IMR-90 (cell line): ENCODE data around the gene CNPY4. TPM values are rescaled to one million over a fixed set of nuclear protein-coding genes. Genes with fewer than 3 reads are reported as not detected.

Experiments used
- ATAC-seq: fragments of 200-7000 bp; cut with Tn5 transposase; 2 replicates; pipeline ENCODE4 v1.9.1; 2020; ENCODE audit warnings: low read depth, mild to moderate bottlenecking, moderate library complexity
- BruUV-seq: library from RNA; stranded (reverse); fragments of 400-500 nt; replicated peaks from 2 replicates; lab custom pipeline; 2021; lab: Mats Ljungman, UMichigan
- CTCF ChIA-PET: fragments of 300-600 bp; formaldehyde crosslinking; extraction: SDS; loops from one replicate; lab custom pipeline; 2021; ENCODE audit warnings: antibody characterized with exemption; lab: Yijun Ruan, JAX
- POLR2A ChIA-PET: fragments of 300-600 bp; sonication (Branson Sonifier 250); formaldehyde crosslinking; loops from one replicate; lab custom pipeline; 2022; ENCODE audit warnings: antibody characterized with exemption; ENCODE audit not compliant: unreplicated experiment; lab: Charles Lee
- DNase-seq: peaks from one replicate; pipeline ENCODE4 v3.0.0; 2013
- H2AFZ ChIP-seq: replicated peaks from 2 replicates; pipeline ENCODE3; 2013; ENCODE audit warnings: low read length, mild to moderate bottlenecking; ENCODE audit not compliant: poor library complexity
- H2AK5ac ChIP-seq: 2 replicates; pipeline ENCODE4 v1.6.1; 2013; ENCODE audit warnings: low read depth, low read length, inconsistent platforms
- H2AK9ac ChIP-seq: replicated peaks from 2 replicates; pipeline ENCODE3; 2013; ENCODE audit warnings: mild to moderate bottlenecking, low read depth, low read length, moderate library complexity; ENCODE audit not compliant: poor library complexity
- H2BK120ac ChIP-seq: 2 replicates; pipeline ENCODE4 v1.6.1; 2013; ENCODE audit warnings: low read depth, low read length, inconsistent platforms
- H2BK15ac ChIP-seq: 3 replicates; pipeline ENCODE4 v1.6.1; 2013; ENCODE audit warnings: low read depth, low read length, inconsistent platforms
- H2BK20ac ChIP-seq: 2 replicates; pipeline ENCODE4 v1.6.1; 2013; ENCODE audit warnings: low read depth, mild to moderate bottlenecking, inconsistent platforms, low read length, moderate library complexity
- H2BK5ac ChIP-seq: 2 replicates; pipeline ENCODE4 v1.6.1; 2013; ENCODE audit warnings: mild to moderate bottlenecking, low read depth, low read length, inconsistent platforms; ENCODE audit not compliant: poor library complexity, severe bottlenecking
- H3K14ac ChIP-seq: replicated peaks from 2 replicates; pipeline ENCODE4 v1.6.1; 2013; ENCODE audit warnings: low read depth, low read length, inconsistent platforms
- H3K18ac ChIP-seq: 2 replicates; pipeline ENCODE4 v1.6.1; 2013; ENCODE audit warnings: low read depth, low read length, control low read depth
- H3K23ac ChIP-seq: 2 replicates; pipeline ENCODE4 v1.6.1; 2013; ENCODE audit warnings: low read depth, low read length, inconsistent platforms
- H3K27ac ChIP-seq: 2 replicates; pipeline ENCODE4 v1.5.1; 2013; ENCODE audit warnings: mild to moderate bottlenecking, control low read depth, low read length; ENCODE audit not compliant: insufficient read depth
- H3K27me3 ChIP-seq: 2 replicates; pipeline ENCODE4 v1.6.1; 2013; ENCODE audit warnings: low read length; ENCODE audit not compliant: control insufficient read depth, insufficient read depth
- H3K36me3 ChIP-seq: 2 replicates; pipeline ENCODE4 v1.6.1; 2013; ENCODE audit warnings: low read length, mixed read lengths; ENCODE audit not compliant: control insufficient read depth, insufficient read depth
- H3K4ac ChIP-seq: 2 replicates; pipeline ENCODE4 v1.6.1; 2013; ENCODE audit warnings: low read depth, low read length, inconsistent platforms
- H3K4me1 ChIP-seq: 2 replicates; pipeline ENCODE4 v1.6.1; 2013; ENCODE audit warnings: low read length, mixed read lengths; ENCODE audit not compliant: control insufficient read depth, insufficient read depth
- H3K4me2 ChIP-seq: 2 replicates; pipeline ENCODE4 v1.6.1; 2013; ENCODE audit warnings: low read depth, mild to moderate bottlenecking, control low read depth, low read length, moderate library complexity
- H3K4me3 ChIP-seq: 2 replicates; pipeline ENCODE4 v1.5.1; 2013; ENCODE audit warnings: low read depth, mild to moderate bottlenecking, control low read depth, low read length, moderate library complexity; ENCODE audit not compliant: insufficient read depth
- H3K56ac ChIP-seq: 2 replicates; pipeline ENCODE4 v1.6.1; 2013; ENCODE audit warnings: low read length, inconsistent platforms; ENCODE audit not compliant: insufficient read depth; ENCODE audit errors: extremely low read depth
- H3K79me1 ChIP-seq, 2 experiments: 2 replicates each; pipeline ENCODE4 v1.6.1; 2013; ENCODE audit warnings: low read length in 2 of 2, inconsistent platforms in 1 of 2, low read depth in 1 of 2
- H3K9ac ChIP-seq: 2 replicates; pipeline ENCODE4 v1.6.1; 2013; ENCODE audit warnings: low read depth, low read length, control low read depth
- H3K9me1 ChIP-seq: 2 replicates; pipeline ENCODE4 v1.6.1; 2013; ENCODE audit warnings: low read length, inconsistent platforms; ENCODE audit not compliant: insufficient read depth
- H3K9me3 ChIP-seq: 2 replicates; pipeline ENCODE4 v1.6.1; 2013; ENCODE audit warnings: low read length; ENCODE audit not compliant: control insufficient read depth, insufficient read depth
- H4K20me1 ChIP-seq: 2 replicates; pipeline ENCODE4 v1.6.1; 2013; ENCODE audit warnings: low read length, inconsistent platforms; ENCODE audit not compliant: insufficient read depth
- H4K5ac ChIP-seq: 2 replicates; pipeline ENCODE4 v1.6.1; 2013; ENCODE audit warnings: mild to moderate bottlenecking, low read depth, low read length, control low read depth
- H4K8ac ChIP-seq, 2 experiments: 2 replicates each; pipeline ENCODE4 v1.6.1; 2013; ENCODE audit warnings: low read depth in 2 of 2, low read length in 2 of 2, control low read depth in 1 of 2, inconsistent platforms in 1 of 2
- H4K91ac ChIP-seq: 2 replicates; pipeline ENCODE4 v1.6.1; 2013; ENCODE audit warnings: low read depth, low read length, inconsistent platforms; ENCODE audit not compliant: insufficient read depth
- CEBPB ChIP-seq: IDR thresholded peaks from 2 replicates; pipeline ENCODE4 v1.6.1; 2012; ENCODE audit warnings: low read depth, low read length, improper control_type of control experiment
- CHD1 ChIP-seq: IDR thresholded peaks from 2 replicates; pipeline ENCODE4 v1.6.1; 2012; ENCODE audit warnings: low read depth, low read length, improper control_type of control experiment
- FOS ChIP-seq: fragments of 150-350 bp; IDR thresholded peaks from 2 replicates; pipeline ENCODE4 v1.6.1; 2016; ENCODE audit warnings: low read depth, low read length
- MAFK ChIP-seq: IDR thresholded peaks from 2 replicates; pipeline ENCODE4 v1.6.1; 2012; ENCODE audit warnings: low read depth, low read length, improper control_type of control experiment
- MAZ ChIP-seq: IDR thresholded peaks from 2 replicates; pipeline ENCODE4 v1.6.1; 2012; ENCODE audit warnings: low read depth, mild to moderate bottlenecking, low read length, improper control_type of control experiment, moderate library complexity, borderline replicate concordance
- MXI1 ChIP-seq: IDR thresholded peaks from 2 replicates; pipeline ENCODE4 v1.6.1; 2012; ENCODE audit warnings: low read depth, mild to moderate bottlenecking, low read length, moderate library complexity, borderline replicate concordance
- NFE2L2 ChIP-seq: fragments of 150-350 bp; IDR thresholded peaks from 2 replicates; pipeline ENCODE4 v1.6.1; 2016; ENCODE audit warnings: low read depth, mild to moderate bottlenecking, low read length
- POLR2A ChIP-seq: IDR thresholded peaks from 2 replicates; pipeline ENCODE4 v1.6.1; 2012; ENCODE audit warnings: mild to moderate bottlenecking, low read depth, low read length
- RAD21 ChIP-seq: IDR thresholded peaks from 2 replicates; pipeline ENCODE4 v1.6.1; 2012; ENCODE audit warnings: low read length, improper control_type of control experiment
- RCOR1 ChIP-seq: IDR thresholded peaks from 2 replicates; pipeline ENCODE4 v1.6.1; 2012; ENCODE audit warnings: mild to moderate bottlenecking, low read length, improper control_type of control experiment; ENCODE audit not compliant: insufficient replicate concordance
- RFX5 ChIP-seq: IDR thresholded peaks from 2 replicates; pipeline ENCODE4 v1.8.0; 2012; ENCODE audit warnings: low read depth, mild to moderate bottlenecking, low read length, moderate library complexity
- WGBS, 2 experiments: methylation state at CpG; one replicate each; pipeline versions ENCODE4 v1.1.5 to v1.1.7; 2013; ENCODE audit warnings: missing lambda C conversion rate in 2 of 2; ENCODE audit not compliant: insufficient read length in 1 of 2; ENCODE audit errors: extremely low coverage in 2 of 2; 5-methylcytosine and 5-hydroxymethylcytosine counted together
- dilution Hi-C: fragments of 300-500 bp; cut with HindIII; formaldehyde crosslinking; loops from one replicate; pipeline ENCODE4 v1.14.3; 2018; ENCODE audit warnings: low sequenced_read_pairs; ENCODE audit not compliant: unreplicated experiment
- in situ Hi-C: fragments of 300-500 bp; cut with MboI; formaldehyde crosslinking; loops from 3 replicates; pipeline ENCODE4 v1.14.3; 2019; ENCODE audit warnings: low sequenced_read_pairs, inconsistent platforms, mixed read lengths
- intact Hi-C: fragments of 100-400 bp; cut with micrococcal nuclease; formaldehyde crosslinking; loops from 2 replicates; pipeline ENCODE4 v1.10.0; 2022
- polyA plus RNA-seq, 3 experiments: library from polyadenylated mRNA; depleted of rRNA; stranded (reverse); fragments of >200 nt; gene quantifications; 2 replicates each; pipeline ENCODE4 v1.2.3, GENCODE V29; 2012; ENCODE audit warnings: low replicate concordance in 1 of 3
- total RNA-seq: library from RNA; depleted of rRNA; stranded (reverse); fragments of >200 nt; gene quantifications from 2 replicates; pipeline ENCODE4 v1.2.3, GENCODE V29; 2012
- TF ChIP-seq, protein P1 (sequence below): fragments of 150-350 bp; IDR thresholded peaks from 2 replicates; pipeline ENCODE4 v1.6.1; 2017; ENCODE audit warnings: mild to moderate bottlenecking, antibody characterized with exemption, low read length, low read depth
- TF ChIP-seq, protein P2 (sequence below): conservative IDR thresholded peaks from 2 replicates; pipeline ENCODE4 v1.5.1; 2012; ENCODE audit warnings: mild to moderate bottlenecking, low read depth, low read length, improper control_type of control experiment

CNPY4 gene
- total and polyA plus RNA-seq, 2 of the 4 experiments (the other 2 are of a cell fraction) = 13.3 to 21.9 TPM

DNA sequence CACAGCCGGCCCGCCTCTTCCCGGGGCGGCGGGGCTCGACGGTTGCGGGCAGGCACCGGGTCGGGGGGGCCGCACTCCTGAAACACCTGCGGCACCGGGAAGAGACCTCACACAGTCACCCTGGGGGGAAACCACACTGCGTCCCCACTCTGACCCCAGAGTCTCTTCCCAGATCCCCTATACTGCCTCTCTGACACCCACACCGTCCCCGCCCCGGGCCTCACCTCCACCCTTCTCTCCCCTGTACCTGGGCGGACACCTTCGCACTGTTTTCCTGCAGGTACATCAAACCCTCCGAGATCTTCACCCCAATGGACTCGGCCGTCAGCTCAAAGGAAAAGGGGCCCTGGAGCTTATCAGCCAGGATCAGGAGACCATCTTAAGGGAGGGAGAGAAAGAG is 52.4 kb downstream of the CNPY4 start:
- Histone ChIP-seq H3K23ac (no peak overlapping the region), H3K9me1 (peaks cover 3% of the 10 kb centered on the region; the same call in 1 of the 2 replicates), H4K5ac (no peak overlapping the region), H3K9me3 (no peaks in the 10 kb centered on the region), H2BK5ac (no peak overlapping the region), H3K36me3 (peaks cover 13% of the 10 kb centered on the region), H3K27ac (no peak overlapping the region), H4K8ac (no peak overlapping the region), H4K91ac (no peak overlapping the region), H3K56ac (no peak overlapping the region), H3K4ac (no peak overlapping the region), H3K27me3 (no peaks in the 10 kb centered on the region), H3K4me1 (peaks cover 11% of the 10 kb centered on the region), H3K18ac (no peak overlapping the region), H2AK5ac (no peak overlapping the region), H2AFZ (no peak overlapping the region), H4K20me1 (no peaks in the 10 kb centered on the region), H2BK120ac (no peak overlapping the region), H2BK15ac (no peak overlapping the region), H2BK20ac (no peak overlapping the region), H3K4me3 (no peak overlapping the region), H3K14ac (no peak overlapping the region), H2AK9ac (no peak overlapping the region), H3K79me1 (peaks cover 13 to 30% of the 10 kb centered on the region in 2 experiments), H3K4me2 (no peak overlapping the region), H3K9ac (no peak overlapping the region)
- ATAC-seq (no peak), DNase-seq (no peak)
- TF ChIP-seq FOS (no peak), MXI1 (no peak), RCOR1 (no peak), NFE2L2 (no peak), RFX5 (no peak), CHD1 (no peak), MAZ (no peak), MAFK (no peak), RAD21 (no peak), CEBPB (no peak), POLR2A (no peak)
- TF ChIP-seq, protein P1, sequence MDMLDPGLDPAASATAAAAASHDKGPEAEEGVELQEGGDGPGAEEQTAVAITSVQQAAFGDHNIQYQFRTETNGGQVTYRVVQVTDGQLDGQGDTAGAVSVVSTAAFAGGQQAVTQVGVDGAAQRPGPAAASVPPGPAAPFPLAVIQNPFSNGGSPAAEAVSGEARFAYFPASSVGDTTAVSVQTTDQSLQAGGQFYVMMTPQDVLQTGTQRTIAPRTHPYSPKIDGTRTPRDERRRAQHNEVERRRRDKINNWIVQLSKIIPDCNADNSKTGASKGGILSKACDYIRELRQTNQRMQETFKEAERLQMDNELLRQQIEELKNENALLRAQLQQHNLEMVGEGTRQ = no peak
- TF ChIP-seq, protein P2, sequence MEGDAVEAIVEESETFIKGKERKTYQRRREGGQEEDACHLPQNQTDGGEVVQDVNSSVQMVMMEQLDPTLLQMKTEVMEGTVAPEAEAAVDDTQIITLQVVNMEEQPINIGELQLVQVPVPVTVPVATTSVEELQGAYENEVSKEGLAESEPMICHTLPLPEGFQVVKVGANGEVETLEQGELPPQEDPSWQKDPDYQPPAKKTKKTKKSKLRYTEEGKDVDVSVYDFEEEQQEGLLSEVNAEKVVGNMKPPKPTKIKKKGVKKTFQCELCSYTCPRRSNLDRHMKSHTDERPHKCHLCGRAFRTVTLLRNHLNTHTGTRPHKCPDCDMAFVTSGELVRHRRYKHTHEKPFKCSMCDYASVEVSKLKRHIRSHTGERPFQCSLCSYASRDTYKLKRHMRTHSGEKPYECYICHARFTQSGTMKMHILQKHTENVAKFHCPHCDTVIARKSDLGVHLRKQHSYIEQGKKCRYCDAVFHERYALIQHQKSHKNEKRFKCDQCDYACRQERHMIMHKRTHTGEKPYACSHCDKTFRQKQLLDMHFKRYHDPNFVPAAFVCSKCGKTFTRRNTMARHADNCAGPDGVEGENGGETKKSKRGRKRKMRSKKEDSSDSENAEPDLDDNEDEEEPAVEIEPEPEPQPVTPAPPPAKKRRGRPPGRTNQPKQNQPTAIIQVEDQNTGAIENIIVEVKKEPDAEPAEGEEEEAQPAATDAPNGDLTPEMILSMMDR = no peak
- dilution Hi-C loops = no loop called here
- CTCF ChIA-PET = no interaction called here
- intact Hi-C loops = no loop called here
- BruUV-seq = no TSS peak
- in situ Hi-C loops = no loop called here
- WGBS, 2 experiments = 59% methylated on average over 13 of the region's 22 CpGs; no CpG with 5 or more reads in 1 of the 2 experiments
- POLR2A ChIA-PET = no interaction called here
